Skin epidermis (tissue), 12 donors: ENCODE data around the gene RPS8.
"Not testable (repeated sequence)": the region's sequence is repeated elsewhere in the genome, so short reads cannot be mapped to it uniquely, and the experiment has no call there.

Experiments used
- H3K27ac ChIP-seq, 21 experiments: fragments of 200-600 bp; sonication (generic) in 11 of 21; one replicate each; pipeline ENCODE4 v1.5.0; 2020; ENCODE audit warnings: mild to moderate bottlenecking in 3 of 21, inconsistent platforms in 2 of 21, moderate library complexity in 2 of 21
- H3K4me3 ChIP-seq, 7 experiments: fragments of 200-600 bp; sonication (generic) in 2 of 7; one replicate each; pipeline ENCODE4 v1.5.0; 2020; ENCODE audit warnings: inconsistent platforms in 2 of 7, mild to moderate bottlenecking in 2 of 7, moderate library complexity in 1 of 7

The RPS8 gene

DNA sequence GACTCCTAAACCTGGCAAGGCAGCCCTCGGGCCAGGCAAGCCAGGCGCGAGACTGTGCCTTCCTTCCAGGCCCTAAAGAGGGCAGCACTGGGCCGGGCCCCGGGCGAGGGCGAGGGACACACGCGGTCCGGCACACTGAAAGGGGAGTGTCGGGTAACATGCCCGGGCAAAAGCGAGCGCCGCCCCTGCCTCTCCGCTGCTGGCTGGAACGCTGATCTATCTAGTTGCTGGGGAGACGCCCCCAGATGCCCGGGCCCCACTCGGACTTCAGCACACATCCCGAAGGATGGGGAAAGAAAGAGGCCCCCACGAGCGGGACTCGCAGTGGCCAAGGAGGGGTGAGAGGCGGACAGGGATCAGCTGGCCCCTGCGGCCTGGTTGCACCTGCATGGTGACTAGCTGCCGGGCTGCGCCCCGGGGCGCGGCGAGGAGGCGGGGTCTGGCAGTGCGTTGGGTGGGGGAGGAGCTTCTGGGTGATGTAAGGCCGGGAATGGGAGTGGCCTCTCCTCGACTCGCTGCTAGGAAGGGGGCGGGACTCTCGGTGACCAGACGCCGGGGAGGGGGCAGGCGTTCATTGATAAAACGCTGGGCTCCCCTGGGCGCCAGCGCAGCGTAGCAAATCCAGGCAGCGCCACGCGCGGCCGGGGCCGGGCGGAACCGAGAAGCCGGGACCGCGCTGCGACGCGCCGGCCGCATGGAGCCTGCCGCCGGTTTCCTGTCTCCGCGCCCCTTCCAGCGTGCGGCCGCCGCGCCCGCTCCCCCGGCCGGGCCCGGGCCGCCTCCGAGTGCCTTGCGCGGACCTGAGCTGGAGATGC, 24.6 kb downstream of the RPS8 start, which contains the start of gene PLK3:
Gene PLK3, plus strand, starts transcription at position 608 of the 815 bp plus-strand sequence. Its CDS starts 87 bp downstream, at position 695.
- Histone ChIP-seq H3K4me3 (peak within 1 kb of the TSS; percentile 73 to 97 (median 90)), H3K27ac (peak within 1 kb of the TSS; percentile 82 to 99 (median 96))

DNA sequence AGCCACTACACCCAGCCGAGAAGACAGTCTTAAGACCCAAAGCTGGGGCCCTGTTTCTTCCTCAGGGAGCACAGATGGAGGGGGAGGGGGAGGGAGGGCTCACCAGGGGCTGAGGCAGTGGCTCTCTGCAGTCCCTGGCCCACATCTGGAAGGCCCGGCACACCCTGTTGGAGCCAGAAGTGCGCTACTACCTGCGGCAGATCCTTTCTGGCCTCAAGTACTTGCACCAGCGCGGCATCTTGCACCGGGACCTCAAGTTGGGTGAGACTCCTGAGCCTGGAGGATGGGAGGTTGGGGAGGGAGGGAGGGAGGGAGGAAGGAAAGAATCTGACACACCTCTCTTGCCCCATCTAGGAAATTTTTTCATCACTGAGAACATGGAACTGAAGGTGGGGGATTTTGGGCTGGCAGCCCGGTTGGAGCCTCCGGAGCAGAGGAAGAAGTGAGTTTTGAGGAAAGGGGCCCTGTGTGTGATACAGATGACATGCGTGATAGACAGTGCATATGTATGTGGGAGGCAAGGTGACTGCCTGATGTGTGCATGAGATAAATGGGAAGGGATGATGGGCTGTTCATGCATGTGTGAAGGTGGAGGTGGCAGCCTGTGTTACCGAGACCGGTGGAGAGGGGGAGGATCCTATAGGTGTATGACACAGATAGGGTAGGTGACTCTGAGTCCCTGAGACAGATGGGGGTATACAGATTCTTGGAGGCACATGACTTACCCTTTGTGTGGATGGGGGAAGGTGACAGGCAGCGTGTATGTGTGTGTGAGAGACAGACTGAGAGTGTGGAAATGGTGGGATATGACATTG, 26.4 kb downstream of the RPS8 start:
- Histone ChIP-seq H3K4me3 (peak overlapping the region; percentile 73 to 97 (median 90)), H3K27ac (peak overlapping the region in 19 of 21 experiments; percentile 14 to 99 (median 93))

DNA sequence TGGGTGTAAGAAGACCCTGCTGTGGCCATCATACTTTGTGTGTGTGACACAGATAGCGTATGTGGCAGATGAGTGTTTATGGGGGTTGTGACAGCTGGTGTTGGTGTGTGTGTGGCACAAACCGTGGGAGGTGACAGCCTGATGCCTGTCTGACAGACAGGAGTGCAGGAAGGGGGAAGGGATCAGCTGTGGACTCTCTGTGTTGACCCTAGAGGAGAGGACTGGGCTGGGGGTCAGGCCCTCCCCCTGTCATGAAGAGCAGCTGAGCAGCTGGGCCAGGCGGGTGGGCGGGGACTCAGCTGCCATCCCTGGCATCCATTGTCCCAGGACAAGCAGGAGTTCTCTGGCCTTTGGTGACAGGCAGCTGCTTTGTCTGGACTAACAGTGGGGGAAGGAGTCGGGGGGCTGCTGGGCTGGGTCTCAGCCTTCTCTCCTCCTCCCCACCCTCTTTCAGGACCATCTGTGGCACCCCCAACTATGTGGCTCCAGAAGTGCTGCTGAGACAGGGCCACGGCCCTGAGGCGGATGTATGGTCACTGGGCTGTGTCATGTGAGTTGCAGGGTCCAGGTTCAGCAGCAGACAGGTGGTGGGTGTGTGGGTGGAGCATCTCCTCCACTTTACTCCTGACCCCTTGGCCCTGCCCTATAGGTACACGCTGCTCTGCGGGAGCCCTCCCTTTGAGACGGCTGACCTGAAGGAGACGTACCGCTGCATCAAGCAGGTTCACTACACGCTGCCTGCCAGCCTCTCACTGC, 27.1 kb downstream of the RPS8 start:
- Histone ChIP-seq H3K4me3 (peak overlapping the region; percentile 73 to 97 (median 90)), H3K27ac (peak overlapping the region in 20 of 21 experiments; percentile 7 to 99 (median 87))

DNA sequence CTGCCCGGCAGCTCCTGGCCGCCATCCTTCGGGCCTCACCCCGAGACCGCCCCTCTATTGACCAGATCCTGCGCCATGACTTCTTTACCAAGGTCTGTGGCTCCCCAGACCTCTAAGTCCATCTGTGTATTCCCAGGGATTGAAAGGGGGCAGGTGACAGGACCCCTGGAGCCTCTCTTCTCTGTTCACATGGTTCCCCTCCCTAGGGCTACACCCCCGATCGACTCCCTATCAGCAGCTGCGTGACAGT, 27.6 kb downstream of the RPS8 start:
- Histone ChIP-seq H3K27ac (peak overlapping the region in 18 of 21 experiments; percentile 41 to 99 (median 90)), H3K4me3 (peak overlapping the region in 3 of 7 experiments; percentile 1 to 97 (median 79))

DNA sequence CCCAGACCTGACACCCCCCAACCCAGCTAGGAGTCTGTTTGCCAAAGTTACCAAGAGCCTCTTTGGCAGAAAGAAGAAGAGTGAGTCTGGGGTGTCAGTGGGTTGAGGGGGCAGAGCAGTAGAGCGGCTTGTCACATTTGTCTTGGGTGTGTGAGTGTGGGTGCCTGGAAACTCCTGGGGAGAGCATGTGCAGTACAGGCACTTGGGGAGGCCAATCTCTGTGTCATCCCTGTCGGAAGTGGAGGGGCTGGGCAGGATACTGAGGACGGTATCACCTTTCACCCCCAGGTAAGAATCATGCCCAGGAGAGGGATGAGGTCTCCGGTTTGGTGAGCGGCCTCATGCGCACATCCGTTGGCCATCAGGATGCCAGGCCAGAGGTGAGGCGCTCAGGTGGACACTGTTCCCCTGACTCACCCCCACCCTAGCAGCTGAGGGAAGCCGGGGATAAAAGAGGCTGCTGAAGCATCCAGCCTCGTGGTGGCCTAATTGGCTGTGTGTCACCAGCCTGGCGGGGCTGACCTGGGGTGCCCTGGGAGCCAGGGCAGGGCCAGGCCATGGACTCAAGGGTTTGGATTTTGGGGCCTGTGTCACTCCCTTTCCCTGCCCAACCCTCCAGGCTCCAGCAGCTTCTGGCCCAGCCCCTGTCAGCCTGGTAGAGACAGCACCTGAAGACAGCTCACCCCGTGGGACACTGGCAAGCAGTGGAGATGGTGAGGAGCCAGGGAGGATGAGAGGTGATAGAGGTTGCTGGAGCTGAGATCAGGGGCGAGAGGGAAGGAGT, 28.2 kb downstream of the RPS8 start:
- peak overlapping the region in 17 of 21 experiments; percentile 7 to 99 (median 84) for H3K27ac ChIP-seq
- H3K4me3 ChIP-seq, result peak overlapping the region in 3 of 7 experiments; percentile 1 to 97 (median 79)

DNA sequence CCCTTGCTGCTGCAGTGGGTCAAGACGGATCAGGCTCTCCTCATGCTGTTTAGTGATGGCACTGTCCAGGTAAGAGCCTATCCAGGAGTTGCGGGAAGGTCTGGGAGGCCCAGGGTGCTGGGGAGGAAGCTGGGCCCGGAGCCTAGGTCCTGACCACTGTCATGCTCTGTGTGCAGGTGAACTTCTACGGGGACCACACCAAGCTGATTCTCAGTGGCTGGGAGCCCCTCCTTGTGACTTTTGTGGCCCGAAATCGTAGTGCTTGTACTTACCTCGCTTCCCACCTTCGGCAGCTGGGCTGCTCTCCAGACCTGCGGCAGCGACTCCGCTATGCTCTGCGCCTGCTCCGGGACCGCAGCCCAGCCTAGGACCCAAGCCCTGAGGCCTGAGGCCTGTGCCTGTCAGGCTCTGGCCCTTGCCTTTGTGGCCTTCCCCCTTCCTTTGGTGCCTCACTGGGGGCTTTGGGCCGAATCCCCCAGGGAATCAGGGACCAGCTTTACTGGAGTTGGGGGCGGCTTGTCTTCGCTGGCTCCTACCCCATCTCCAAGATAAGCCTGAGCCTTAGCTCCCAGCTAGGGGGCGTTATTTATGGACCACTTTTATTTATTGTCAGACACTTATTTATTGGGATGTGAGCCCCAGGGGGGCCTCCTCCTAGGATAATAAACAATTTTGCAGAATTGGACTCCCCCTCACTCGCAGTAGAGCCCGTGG, 30.1 kb downstream of the RPS8 start:
- no peak overlapping the region for H3K4me3 ChIP-seq
- peak overlapping the region in 16 of 21 experiments; percentile 24 to 100 (median 96) for H3K27ac ChIP-seq

DNA sequence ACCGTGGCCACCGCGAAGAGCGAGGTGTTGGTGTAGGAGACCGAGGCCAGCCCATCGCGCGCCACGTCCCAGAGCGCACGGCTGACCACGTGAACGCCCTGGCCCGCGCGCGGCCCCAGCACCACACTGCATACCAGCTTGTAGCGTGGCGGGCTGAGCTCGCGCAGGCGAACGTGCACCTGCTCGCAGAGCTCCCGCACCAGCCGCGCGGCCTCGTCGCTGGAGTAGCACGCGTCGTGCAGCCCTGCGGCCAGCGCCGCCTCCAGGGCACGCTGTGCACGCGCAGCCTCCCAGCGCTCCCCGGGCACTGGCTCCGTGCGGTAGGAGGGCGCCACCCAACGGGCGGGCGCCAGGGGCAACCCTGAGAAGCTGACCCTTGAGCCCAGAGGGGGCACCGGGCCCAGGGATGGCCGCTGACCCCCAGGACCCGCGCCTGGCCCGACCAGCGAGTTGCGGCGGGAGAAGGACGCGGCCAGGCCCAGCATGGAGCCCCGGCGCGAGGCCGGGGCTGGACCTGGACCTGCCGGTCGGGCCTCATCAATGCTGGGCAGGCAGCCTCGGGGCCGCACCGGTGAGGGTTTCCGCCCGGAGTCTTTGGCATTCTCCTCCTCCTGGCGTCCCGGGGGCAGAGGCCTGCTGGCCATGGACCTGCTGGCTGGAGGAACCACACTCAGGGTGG, 30.8 kb downstream of the RPS8 start:
- no peak overlapping the region for H3K4me3 ChIP-seq
- H3K27ac ChIP-seq, result peak overlapping the region; percentile 82 to 100 (median 97)

DNA sequence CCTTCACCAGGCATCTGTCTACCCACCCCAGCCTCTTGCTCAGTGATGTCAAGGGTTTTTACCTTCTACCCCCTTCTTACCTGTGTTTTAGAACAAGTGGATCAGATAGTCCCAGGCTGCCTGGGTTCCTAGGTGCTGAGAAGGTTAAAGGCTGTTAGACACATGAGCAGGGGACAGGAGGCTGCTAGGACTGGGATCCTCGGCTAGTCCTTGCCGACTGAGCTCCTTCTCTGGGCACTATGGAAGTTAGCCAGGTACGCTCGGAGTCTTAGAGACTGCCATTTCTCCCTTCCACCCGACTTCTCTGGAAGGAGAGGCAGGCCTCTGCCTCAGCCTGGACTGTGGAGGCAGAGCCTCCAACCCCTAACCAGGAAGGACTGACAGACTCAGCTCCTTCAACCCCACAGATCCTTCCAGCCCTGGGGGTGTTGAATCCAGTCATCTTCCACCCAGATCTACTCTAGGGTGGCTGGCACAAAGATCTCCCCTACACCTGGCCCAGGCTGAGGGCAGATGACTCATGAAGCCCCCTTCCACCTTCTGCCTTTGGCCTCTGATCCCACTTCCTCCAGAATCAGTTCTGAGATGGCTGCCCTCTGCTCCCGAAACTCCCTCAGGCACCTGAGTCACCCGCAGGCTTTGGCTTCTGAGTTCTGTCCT, 31.5 kb downstream of the RPS8 start, which contains the start of gene DYNLT4:
Gene DYNLT4, minus strand, starts transcription at position 648 of the 660 bp plus-strand sequence. CDS start 683 bp downstream, outside the sequence.
- H3K4me3 ChIP-seq, result peak within 1 kb of the TSS in 3 of 7 experiments; percentile 0 to 3 (median 1)
- peak within 1 kb of the TSS; percentile 82 to 100 (median 97) for H3K27ac ChIP-seq

DNA sequence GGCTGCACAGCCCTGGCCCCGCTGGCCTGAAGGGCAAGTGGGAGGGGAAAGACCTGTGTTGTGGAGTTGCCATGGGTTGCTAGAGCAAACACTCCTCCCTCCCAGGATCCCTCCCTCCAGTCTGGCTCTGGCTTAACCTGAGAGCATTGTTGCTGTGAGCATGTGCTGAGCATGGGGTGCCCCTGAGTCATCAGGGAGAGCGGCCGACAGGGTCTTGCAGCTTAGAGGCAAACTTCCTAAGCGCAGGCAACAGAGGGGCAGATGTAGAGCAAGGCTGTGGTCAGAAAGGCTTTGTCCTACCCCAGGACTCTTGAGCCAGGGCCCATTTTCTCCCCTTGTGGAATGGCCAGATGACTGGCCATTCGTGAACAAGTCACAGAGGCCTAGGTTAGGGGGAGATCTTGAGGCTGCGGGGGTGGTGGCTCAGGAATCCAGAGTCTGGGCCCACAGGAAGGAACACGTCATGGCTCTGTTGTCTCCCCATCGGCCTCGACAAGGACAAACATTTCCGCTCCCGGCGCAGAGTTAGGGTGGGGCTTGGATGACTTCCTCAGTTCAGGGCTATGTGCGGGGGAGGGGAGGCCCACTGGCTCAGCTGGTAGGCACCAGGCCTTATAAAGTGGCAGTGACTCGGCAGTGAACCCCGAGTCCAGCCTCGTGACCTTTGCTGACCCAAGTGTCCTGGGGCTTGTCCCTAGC, 32.2 kb downstream of the RPS8 start:
- Histone ChIP-seq H3K4me3 (peak overlapping the region in 2 of 7 experiments; percentile 1 to 3), H3K27ac (peak overlapping the region; percentile 82 to 100 (median 97))

DNA sequence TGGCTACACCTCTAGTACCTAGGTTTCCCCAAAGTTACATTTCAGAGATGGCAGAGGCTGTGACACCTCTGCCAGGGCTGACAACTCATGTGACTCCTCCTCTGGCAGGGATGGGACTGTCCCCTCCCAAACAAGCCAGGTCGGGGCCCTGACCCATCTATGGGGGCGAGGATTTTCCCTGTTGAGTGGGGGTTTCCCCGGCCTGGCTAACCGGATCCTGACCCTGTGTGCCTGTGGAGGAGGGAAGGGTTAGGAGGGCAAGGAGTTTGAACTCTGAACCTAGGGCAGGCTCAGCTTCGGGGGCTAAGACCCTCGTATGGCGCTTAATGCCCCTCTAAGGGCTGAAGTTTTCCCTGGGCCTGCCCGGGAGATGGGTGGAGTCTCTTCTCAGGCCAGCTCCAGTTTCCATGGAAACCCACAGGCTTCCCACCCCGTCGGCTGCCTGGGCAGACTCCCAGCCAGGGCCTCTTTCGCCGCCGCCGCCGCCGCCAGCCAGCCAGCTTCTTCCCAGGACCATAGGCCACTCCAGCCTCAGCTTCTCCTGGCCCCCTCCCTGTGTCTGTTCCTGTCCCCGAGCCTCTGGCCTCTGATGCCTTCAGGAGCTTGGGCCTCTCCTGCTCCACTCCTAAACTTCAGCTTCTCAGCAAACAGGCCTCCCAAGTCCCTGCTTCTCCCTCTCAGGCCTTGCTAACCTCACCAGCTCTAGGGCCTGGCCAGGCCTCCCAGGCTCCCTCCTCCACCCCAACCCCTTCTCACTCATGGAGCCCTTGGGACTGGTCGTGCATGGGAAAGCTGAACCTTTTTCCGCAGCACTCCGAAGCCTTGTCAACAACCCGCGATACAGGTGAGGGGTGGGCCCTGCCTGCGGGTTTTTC, 33.0 kb downstream of the RPS8 start, which contains the start of gene BTBD19:
Gene BTBD19, plus strand, starts transcription at position 461 of the 875 bp plus-strand sequence. Its CDS starts 298 bp downstream, at position 759.
- H3K27ac ChIP-seq, result peak within 1 kb of the TSS; percentile 82 to 100 (median 97)
- peak within 1 kb of the TSS in 6 of 7 experiments; percentile 0 to 15 (median 4) for H3K4me3 ChIP-seq

DNA sequence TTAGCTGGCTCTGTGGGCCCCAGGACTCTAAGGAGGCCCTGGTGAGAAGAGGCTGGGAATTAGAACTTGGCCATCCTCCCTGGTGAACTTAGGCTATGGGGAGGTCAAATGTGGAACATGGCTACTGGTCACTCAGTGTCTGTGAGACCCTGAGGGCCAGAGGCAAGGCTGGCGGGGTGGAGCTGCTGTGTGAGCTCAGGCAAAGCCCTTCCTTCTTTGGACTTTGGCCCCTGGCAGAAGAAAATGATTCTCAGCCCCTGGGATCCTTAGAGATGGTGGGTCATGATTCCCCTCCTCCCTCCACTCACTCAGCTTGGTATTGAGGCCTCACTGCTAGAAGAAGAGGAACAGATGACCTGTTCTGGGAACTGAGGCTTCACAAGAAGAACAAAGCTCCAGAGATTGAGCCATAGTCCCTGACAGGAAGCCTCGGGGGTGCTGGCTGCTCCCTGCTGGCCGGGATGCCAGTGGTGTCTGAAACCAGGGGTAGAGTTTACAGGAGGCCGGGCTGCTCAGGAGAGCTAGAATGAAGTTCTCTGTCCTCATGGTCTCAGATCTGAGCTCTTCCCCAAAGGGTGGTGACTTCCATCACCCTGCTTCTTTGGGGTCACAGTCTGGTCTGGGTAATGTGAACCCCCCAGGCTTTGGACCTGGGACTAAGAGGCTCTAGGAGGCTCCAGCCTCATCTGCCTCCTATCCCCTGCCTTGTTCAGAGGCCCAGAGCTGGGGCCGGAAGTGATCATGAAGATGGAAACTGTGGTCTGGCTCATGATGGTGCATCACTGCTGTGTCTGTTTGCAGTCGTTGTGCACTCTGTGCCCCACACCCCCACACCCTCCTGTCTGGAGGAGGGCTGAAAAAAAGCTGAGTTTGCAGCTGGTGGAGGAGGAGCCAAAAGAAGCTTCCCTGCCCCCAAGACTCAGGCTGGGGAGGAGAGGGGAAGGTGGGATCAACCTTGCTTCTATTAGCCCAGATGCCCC, 33.9 kb downstream of the RPS8 start:
- peak overlapping the region; percentile 61 to 100 (median 97) for H3K27ac ChIP-seq
- H3K4me3 ChIP-seq, result peak overlapping the region in 6 of 7 experiments; percentile 0 to 15 (median 4)

DNA sequence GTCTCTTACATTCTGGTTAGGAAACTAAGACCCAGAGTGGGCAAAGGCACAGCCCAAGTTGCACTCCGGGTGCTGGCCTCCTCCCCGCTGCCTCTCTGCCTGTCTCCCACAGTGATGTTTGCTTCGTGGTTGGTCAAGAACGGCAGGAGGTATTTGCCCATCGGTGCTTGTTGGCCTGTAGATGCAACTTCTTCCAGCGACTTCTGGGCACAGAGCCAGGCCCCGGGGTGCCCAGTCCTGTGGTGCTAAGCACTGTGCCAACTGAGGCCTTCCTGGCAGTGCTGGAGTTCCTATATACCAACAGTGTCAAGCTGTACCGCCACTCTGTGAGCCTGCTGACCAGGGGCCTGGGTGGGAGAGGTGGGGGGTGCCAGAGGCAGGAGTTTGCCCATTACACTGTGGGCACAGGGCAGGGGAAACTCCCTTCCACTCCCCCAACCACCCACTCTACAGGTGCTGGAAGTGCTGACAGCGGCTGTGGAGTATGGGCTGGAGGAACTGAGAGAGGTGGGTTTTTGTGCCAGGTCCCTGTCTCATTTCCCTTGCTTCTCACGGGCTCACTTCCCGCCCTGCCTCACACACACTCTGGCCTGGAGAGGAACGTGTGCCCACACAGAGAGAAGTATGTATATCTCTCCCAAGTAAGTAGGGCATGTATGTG, 34.9 kb downstream of the RPS8 start:
- no peak overlapping the region for H3K4me3 ChIP-seq
- H3K27ac ChIP-seq, result peak overlapping the region; percentile 43 to 100 (median 97)

DNA sequence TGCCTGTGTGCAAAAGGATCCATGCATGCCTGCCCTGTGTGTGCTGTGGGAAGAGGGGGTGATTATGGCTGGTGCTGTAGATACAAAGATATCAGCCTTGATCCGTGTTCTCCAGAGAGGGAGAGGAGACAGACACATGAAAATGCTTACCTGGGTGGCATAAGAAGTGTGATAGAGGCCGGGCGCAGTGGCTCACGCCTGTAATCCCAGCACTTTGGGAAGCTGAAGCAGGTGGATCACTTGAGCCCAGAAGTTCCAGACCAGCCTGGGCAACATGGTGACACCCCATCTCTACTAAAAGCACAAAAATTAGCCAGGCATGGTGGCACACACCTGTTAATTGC, 35.4 kb downstream of the RPS8 start:
- H3K4me3 ChIP-seq, result not testable (repeated sequence)
- H3K27ac ChIP-seq, result peak overlapping the region in 20 of 21 experiments; percentile 93 to 100 (median 98)

DNA sequence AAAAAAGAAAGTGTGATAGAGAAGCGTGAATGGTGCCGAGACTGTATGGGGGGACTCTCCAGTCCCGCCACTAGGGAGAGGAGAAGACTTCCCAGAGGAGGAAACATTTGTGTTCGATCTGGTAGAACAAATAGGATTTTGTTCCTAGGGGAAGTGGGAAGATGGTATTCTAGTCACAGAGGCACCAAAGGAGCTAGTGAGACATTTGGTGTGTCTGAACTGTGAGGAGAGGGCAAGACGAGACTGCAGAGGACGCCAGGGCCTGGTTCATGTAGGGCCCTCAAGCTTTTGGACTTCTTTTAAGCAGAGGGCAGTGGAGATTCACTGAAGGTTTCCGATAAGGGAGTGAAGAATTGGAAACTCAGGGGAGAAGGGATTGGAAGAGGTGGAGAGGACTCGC, 35.9 kb downstream of the RPS8 start:
- H3K4me3 ChIP-seq, result no peak overlapping the region
- peak overlapping the region in 18 of 21 experiments; percentile 73 to 100 (median 98) for H3K27ac ChIP-seq
